ENCODE data around the gene HMGN3.

The HMGN3 gene

GRCh38 chr6:79180052-79180451, 54.4 kb downstream of the HMGN3 start:
- no peak for DNase-seq (ENCODE audit: low read depth)

GRCh38 chr6:79173378-79173777, 61.1 kb downstream of the HMGN3 start:
- no peak for TF ChIP-seq CTCF (IDR thresholded peaks at IDR 0.05; ENCODE audit: control insufficient read depth, insufficient read depth, low read depth, low read length, missing control alignments)
- H3K4me3 ChIP-seq (ENCODE audit: control insufficient read depth, low read depth, low read length), result no peak overlapping the region
- DNase-seq (ENCODE audit: low read depth), result no peak

More at GRCh38 chr6:79180052-79180451, 54.4 kb downstream of the HMGN3 start:
- no peak overlapping the region for H3K4me3 ChIP-seq (ENCODE audit: control insufficient read depth, low read depth, low read length)
- no peak for TF ChIP-seq CTCF (IDR thresholded peaks at IDR 0.05; ENCODE audit: control insufficient read depth, insufficient read depth, low read depth, low read length, missing control alignments)

- no peak for TF ChIP-seq CTCF (IDR thresholded peaks at IDR 0.05; ENCODE audit: control insufficient read depth, insufficient read depth, low read depth, low read length, missing control alignments)
- H3K4me3 ChIP-seq (ENCODE audit: control insufficient read depth, low read depth, low read length), result no peak overlapping the region
- DNase-seq (ENCODE audit: low read depth), result no peak
Observed at GRCh38 chr6:79170959-79171358, 63.5 kb downstream of the HMGN3 start.

GRCh38 chr6:79170431-79170830, 64.1 kb downstream of the HMGN3 start:
- no peak for TF ChIP-seq CTCF (IDR thresholded peaks at IDR 0.05; ENCODE audit: control insufficient read depth, insufficient read depth, low read depth, low read length, missing control alignments)
- no peak for DNase-seq (ENCODE audit: low read depth)
- no peak overlapping the region for H3K4me3 ChIP-seq (ENCODE audit: control insufficient read depth, low read depth, low read length)

GRCh38 chr6:79168695-79168980, 65.8 kb downstream of the HMGN3 start:
- no peak for TF ChIP-seq CTCF (IDR thresholded peaks at IDR 0.05; ENCODE audit: control insufficient read depth, insufficient read depth, low read depth, low read length, missing control alignments)
- no peak overlapping the region for H3K4me3 ChIP-seq (ENCODE audit: control insufficient read depth, low read depth, low read length)
- DNase-seq (ENCODE audit: low read depth), result no peak

GRCh38 chr6:79167931-79168694, 66.4 kb downstream of the HMGN3 start:
- no peak for DNase-seq (ENCODE audit: low read depth)
- TF ChIP-seq CTCF (IDR thresholded peaks at IDR 0.05; ENCODE audit: control insufficient read depth, insufficient read depth, low read depth, low read length, missing control alignments), result no peak
- no peak overlapping the region for H3K4me3 ChIP-seq (ENCODE audit: control insufficient read depth, low read depth, low read length)

All from AG09309 (cell line).